ENCODE measurements around the gene HBA1. TPM values are rescaled to one million over a fixed set of nuclear protein-coding genes. Genes with fewer than 3 reads are reported as not detected.
"Not testable (repeated sequence)": the region's sequence is repeated elsewhere in the genome, so short reads cannot be mapped to it uniquely, and the experiment has no call there.

HBA1 gene
- total and polyA plus RNA-seq, 11 donors: 1.8 to 1,031 (median 170) TPM

DNA sequence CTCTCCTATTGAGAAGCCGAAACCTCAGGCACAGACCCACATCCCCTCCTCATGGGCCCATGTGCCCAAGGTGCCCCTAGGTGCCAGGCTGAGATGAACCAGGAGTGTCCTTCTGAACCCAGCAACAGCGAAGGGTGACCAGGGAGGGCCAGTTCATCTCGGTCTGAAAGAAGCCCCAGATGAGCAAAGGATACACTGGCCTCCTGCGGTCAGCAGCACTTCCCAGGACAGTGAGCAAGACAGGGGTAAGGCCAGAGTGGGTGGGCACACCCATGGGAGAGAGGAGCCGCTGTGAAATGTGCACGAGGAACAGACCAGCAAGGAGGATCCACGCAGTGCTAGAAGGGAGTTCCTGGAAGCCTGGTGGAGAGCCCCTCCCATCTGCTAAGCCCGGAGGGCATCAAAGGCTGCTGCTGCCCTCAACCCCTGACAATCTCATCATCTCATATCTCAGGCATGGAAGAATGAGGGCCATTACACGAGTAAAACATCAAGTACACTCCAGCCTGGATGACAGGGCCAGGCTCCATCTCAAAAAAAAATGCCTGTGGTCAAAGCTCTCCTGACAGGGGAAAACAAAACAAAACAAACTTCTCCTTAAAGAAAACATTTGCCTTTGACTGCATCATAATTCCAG lies 27.3 kb upstream of the HBA1 start:
- H3K27ac ChIP-seq: no peak overlapping the region
- peaks cover 0 to under 1% (median 0%) of the 10 kb centered on the region in 12 donors for H3K4me1 ChIP-seq
- intact Hi-C loops (cut with DNase I): no loop called here
- no peak for TF ChIP-seq POLR2A (IDR thresholded peaks at IDR 0.05)
- no peak for TF ChIP-seq CTCF (IDR thresholded peaks at IDR 0.05)
- peak in 2 of 4 donors; percentile 11 to 30 for ATAC-seq
- peaks cover 0 to 26% (median 0%) of the 10 kb centered on the region in 9 donors for H3K27me3 ChIP-seq
- 41 to 48% (median 45%) methylated on average over 9 of the region's 9 CpGs for WGBS, 4 donors
- H3K4me3 ChIP-seq: no peak overlapping the region
- DNase-seq: no peak
- no peaks in the 10 kb centered on the region for H3K9me3 ChIP-seq
- H3K36me3 ChIP-seq: no peaks in the 10 kb centered on the region

DNA sequence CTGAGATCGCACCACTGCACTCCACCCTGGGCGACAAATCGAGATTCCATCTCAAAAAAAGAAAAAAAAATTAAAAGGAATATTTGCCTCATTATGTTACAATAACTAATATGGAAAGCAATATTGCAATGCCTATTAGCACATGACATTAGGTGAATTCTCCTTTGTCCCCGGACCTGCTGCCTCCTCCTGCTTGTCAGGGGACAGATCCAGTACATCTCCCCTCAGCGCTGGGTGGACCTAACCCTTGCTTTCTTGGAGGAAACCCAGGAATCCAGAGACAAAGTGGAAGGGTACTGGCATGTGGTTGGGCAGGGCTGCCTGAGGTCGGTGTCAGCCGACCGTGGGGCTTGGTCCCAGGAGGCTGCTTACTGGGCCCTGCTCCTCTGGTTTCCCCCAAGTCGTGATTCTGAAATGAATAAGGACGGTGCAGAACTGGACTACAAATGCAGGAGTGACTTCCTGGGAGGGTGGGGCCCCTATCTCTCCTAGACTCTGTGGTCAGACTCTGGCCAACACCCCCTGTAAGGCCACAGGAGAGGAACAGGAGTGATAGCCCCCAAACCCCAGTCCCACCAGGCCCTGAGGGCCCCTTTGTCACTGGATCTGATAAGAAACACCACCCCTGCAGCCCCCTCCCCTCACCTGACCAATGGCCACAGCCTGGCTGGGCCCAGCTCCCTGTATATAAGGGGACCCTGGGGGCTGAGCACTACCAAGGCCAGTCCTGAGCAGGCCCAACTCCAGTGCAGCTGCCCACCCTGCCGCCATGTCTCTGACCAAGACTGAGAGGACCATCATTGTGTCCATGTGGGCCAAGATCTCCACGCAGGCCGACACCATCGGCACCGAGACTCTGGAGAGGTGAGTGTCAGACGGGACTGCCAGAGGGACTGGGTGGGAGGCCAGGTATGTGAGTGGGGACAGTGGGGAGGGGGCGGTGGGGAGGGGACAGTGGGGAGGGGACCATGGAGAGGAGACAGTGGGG lies 24.0 kb upstream of the HBA1 start, which contains the start of gene HBZ:
TSS of gene HBZ (plus strand) at position 504 of the 988 bp plus-strand sequence. CDS start at position 770, 266 bp downstream.
- WGBS, 4 donors: 71 to 77% (median 74%) methylated on average over 17 of the region's 17 CpGs
- DNase-seq (no peak), ATAC-seq (peak in 2 of 4 donors; percentile 16 to 36)
- Histone ChIP-seq H3K4me3 (no peak within 1 kb of the TSS), H3K9me3 (no peaks in the 10 kb centered on the region), H3K27ac (no peak within 1 kb of the TSS), H3K36me3 (no peaks in the 10 kb centered on the region), H3K27me3 (peaks cover 0 to 52% (median 29%) of the 10 kb centered on the region in 9 donors), H3K4me1 (peaks cover 0 to 10% (median 8%) of the 10 kb centered on the region in 12 donors)
- TF ChIP-seq CTCF (IDR thresholded peaks at IDR 0.05): no peak
- no peak for TF ChIP-seq POLR2A (IDR thresholded peaks at IDR 0.05)
- intact Hi-C loops (cut with DNase I): loop anchor here in 1 of 10 donors (1.0 kb wide), 1 partner anchor 10 kb away; no protein-coding TSS in a partner anchor

- intact Hi-C loops (cut with DNase I): loop anchor here in 1 of 10 donors (1.0 kb wide), 1 partner anchor 9 kb away; no protein-coding TSS in a partner anchor
- not testable (repeated sequence) for H3K36me3 ChIP-seq, H3K4me3 ChIP-seq
Measured at GRCh38 chr16:153129-153521, 23.4 kb upstream of the HBA1 start.

DNA sequence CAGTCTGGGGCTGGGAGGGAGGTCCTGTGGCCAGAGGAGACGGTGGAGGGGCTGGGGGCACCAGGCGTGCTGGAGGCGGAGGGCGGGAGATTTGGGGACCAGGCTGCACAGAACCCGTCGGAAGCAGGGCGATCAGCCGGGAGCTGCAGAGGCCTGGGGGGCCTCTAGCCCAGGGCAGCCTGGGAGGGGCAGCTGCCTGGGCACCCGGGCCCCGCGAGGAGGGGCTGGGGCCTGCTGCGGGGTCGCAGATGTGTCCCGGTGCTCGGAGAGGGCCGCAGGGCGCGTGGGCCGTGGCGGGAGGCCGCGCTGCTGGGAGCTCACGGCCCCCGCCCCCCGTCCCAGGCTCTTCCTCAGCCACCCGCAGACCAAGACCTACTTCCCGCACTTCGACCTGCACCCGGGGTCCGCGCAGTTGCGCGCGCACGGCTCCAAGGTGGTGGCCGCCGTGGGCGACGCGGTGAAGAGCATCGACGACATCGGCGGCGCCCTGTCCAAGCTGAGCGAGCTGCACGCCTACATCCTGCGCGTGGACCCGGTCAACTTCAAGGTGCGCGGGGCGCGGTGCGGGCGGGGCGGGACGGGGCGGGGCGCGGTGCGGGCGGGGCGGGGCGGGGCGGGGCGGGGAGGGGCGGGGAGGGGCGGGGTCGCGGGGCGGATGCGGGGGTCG lies 22.8 kb upstream of the HBA1 start:
- ATAC-seq: peak in 2 of 4 donors; percentile 23 to 28
- H3K27ac ChIP-seq, H3K36me3 ChIP-seq, H3K9me3 ChIP-seq, H3K4me3 ChIP-seq, DNase-seq: not testable (repeated sequence)
- Histone ChIP-seq H3K4me1 (peaks cover 0 to 10% (median 8%) of the 10 kb centered on the region in 12 donors), H3K27me3 (peaks cover 0 to 53% (median 29%) of the 10 kb centered on the region in 9 donors)
- intact Hi-C loops (cut with DNase I): loop anchor here in 1 of 10 donors (1.0 kb wide), 1 partner anchor 9 kb away; no protein-coding TSS in a partner anchor
- WGBS, 4 donors: no CpG with 5 or more reads among the region's 74 CpGs

More at GRCh38 chr16:153129-153521, 23.4 kb upstream of the HBA1 start:
- not testable (repeated sequence) for H3K9me3 ChIP-seq, H3K27ac ChIP-seq, DNase-seq
- ATAC-seq: peak in 1 of 4 donors; percentile 41
- Histone ChIP-seq H3K4me1 (peaks cover 0 to 10% (median 8%) of the 10 kb centered on the region in 12 donors), H3K27me3 (peaks cover 0 to 58% (median 29%) of the 10 kb centered on the region in 9 donors)
- 41 to 71% (median 63%) methylated on average over 3 to 5 of the region's 6 CpGs for WGBS, 4 donors

Measured in heart left ventricle (tissue), 16 donors.